NOMO-1 treated with DMSO at 0.1 percent for 48 hours (cell line): Measurements from ENCODE around the gene HIP1.
"Not testable (repeated sequence)": the region's sequence is repeated elsewhere in the genome, so short reads cannot be mapped to it uniquely, and the experiment has no call there.

Experiments
- DNase-seq: peaks from one replicate; lab custom pipeline; 2025; ENCODE audit not compliant: unreplicated experiment; lab: John Stamatoyannopoulos, UW

The HIP1 gene

DNA sequence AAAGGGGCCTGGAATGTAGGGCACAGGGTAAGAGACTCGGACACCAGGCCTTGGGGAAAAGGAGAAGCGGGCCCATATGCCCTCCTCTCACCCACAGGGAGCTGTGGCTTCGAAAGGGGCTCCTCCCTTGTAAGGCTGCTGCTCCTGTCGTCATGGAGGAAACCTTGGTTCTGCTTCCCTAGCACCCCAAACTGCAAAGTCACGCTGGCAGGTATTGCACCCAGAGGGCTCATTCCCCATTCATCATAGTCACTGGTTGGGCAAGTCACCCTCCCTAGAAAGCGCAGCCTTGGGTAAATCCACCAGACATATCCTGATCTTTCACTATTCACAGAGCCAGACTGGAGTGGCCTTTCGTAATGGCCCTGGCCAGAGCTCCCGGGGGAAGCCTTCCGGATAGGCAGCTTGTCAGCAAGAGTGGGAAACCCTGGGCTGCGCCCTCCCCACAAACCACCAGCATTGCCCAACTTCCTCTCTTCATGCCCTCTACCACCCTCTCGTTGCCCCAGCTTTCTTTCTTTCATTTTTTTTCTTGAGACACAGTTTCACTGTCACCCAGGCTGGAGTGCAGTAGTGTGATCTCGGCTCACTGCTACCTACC, 121.0 kb downstream of the HIP1 start:
- peak; percentile 100 for DNase-seq

DNA sequence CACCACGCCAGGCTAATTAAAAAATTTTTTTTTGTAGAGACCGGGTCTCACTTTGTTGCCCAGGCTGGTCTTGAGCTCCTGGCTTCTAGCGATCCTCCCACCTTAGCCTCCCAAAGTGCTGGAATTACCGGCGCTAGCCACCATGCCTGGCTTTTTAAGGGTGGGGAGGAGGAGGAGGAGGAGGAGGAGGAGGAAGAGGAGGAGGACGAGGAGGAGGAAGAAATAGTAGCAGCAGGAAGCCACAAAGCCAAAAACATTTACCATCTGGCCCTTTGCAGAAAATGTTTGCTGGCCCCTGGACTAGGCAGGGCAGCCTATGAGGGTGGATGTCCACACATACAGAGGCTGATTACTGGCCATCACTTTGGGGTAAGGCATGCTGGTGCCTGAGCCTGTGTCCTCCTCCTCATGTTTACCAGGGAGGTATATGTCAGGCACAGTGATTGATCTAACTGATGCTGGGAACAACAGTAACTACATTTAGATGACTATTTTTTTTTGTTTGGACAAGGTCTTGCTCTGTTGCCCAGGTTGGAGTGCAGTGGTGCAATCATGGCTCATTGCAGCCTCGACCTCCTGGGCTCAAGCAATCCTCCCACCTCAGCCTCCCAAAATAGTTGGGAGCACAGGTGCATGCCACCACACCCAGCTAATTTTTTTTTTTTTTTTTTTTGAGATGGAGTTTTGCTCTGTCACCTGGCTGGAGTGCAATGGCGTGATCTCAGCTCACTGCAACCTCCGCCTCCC, 122.1 kb downstream of the HIP1 start:
- DNase-seq: no peak

DNA sequence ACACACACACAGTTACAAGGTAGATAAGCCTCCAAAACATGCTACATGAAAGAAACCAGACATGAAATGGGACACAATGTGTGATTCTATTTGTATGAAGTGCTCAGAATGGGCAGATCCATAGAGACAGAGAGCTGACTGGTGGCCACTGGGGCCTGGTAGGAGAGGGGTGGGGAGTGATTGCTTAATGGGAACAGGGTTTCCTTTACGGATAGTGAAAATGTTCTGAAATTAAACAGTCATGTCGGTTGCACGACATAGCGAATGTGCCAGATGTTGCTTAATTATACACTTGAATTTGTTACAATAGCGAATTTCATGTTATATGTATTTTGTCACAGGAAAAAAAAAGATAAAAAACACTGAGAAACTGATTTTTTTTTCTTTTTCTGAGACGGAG, 124.3 kb downstream of the HIP1 start:
- DNase-seq: peak; percentile 94

DNA sequence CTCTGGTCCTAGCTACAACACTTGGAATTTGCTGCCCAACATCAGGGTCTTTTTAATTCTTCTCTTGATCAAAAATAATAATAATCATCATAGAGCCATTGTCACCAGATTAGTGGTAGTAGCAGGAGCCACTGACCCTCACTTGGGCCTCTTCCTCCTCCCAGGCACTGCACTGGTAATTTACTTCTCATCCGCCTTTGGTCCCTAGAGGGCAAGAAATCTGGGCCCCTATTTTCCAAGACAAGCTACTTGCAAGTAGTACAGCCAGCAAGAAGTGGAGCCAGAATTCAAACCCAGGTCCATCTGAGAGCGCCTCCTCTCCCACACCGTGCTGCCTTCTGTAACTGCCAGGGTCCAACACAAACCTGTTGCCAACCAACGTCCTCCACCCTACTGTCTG, 125.4 kb downstream of the HIP1 start:
- peak; percentile 46 for DNase-seq

DNA sequence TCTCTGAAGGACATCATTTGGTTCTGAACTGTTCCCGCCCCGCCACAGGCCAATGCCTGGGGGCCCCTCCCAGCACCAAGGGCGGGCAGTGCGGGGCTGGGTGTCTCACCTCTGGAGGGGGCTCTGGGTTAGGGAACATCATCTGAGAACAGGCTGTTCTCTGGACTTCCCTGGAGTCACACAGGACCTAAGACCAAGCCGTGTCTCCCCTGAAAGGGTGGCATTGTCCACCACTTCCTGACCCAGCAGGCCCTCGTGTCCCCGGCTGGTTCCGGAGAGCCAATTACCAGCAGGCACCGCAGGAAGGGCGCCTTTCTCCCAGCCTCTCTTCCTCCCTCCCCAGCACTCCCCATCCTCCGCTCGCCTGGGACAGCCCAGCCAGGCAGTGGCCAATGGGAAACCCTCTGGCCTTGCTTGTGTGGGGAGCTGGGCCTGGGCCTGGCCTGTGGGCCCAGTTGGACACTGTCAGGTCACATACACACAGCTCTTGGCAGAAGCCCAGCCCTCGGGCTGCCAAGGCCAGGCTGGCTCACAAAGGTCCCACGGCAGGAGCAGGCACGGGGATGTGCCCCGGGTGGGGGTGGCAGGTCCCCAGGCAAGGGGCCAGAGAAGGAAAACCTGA, 127.1 kb downstream of the HIP1 start:
- DNase-seq: no peak

DNA sequence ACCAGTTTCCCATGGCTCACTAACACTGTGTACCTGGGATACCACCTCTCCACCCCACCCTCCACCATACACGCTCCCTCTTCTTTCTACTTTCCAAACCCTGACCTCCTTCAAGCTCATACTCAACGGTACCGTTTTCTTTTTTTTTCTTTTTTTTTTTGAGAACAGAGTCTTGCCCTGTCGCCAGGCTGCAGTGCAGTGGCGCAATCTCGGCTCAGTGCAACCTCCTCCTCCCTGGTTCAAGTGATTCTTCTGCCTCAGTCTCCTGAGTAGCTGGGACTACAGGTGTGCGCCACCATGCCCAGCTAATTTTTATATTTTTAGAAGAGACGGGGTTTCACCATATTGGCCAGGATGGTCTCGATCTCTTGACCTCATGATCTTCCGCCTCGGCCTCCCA, 129.3 kb downstream of the HIP1 start:
- DNase-seq: peak; percentile 47

DNA sequence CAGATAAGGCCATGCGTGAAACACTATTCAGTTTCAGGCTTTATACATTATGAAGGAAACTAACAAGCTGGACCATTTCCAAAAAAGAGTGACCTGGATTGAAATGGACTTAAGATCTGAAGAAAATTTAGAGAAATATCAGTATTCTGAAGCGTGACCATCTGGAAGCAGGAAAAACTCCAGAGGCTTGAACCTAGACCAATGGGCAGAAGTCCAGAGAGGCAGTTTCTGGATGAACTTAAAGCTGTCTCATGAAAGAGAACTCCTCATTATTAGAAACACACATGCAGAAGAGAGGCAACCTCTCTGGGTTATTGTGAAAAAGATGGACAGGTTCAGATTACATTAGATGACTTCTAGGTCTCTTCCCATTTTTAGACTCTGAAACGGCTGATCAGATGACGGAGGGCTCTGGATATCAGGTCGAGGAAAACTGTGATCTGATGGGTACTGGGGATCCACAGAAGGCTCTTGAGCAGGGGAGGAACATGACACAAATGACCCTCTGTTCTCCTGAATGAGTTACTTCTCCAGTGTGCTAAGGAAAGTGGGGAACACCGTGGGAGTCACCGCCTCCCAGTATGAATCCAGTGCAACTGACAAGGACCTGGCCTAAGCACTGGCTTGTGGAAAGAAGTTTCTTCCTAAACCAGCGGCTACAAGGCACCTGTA, 130.2 kb downstream of the HIP1 start:
- no peak for DNase-seq

DNA sequence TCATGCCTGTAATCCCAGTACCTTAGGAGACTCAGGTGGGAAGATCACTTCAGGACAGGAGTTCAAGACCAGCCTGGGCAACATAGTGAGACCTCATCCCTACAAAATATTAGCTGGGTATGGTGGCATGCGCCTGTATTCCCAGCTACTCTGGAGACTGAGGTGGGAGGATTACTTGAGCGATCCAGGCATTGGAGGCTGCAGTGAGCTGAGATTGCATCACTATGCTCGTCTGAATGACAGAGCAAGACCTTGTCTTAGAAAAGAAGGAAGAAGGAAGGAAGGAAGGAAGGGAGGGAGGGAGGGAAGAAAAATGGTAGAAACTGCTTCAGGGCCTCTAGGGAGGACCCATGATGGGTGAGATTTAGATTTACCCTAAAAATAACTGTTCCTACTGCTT, 134.3 kb downstream of the HIP1 start:
- DNase-seq: peak; percentile 56

DNA sequence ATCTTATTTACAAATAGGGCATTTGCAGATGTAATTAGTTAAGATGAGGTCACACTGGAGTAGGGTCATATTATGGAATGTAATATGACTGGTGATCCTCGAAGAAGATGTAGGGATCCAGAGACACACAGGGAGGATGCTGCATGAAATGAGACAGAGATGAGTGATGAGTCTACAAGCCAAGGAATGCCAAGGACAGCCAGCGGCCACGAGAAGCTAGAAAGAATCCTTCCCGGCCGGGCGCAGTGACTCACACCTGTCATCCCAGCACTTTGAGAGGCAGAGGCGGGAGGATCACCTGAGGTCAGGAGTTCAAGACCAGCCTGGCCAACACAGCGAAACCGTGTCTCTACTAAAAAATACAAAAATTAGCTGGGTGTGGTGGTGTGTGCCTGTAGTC, 135.9 kb downstream of the HIP1 start:
- DNase-seq: not testable (repeated sequence)

DNA sequence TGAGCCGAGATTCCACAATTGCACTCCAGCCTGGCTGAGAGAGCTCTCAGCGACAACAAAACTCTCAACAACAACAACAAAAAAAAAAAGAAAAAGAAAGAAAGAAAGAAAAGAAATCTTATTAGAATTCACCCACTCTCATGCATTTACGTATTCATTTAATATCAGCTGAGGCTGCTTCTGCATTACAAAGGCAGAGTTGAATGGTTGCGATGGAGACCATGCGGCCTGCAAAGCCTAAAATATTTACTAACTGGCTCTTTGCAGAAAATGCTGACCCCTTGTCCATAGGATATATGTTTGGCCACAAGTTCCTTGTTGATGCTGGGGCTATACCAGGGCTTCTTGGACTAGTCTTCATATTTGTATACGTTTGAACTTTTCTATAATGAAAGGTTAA, 137.2 kb downstream of the HIP1 start:
- no peak for DNase-seq

DNA sequence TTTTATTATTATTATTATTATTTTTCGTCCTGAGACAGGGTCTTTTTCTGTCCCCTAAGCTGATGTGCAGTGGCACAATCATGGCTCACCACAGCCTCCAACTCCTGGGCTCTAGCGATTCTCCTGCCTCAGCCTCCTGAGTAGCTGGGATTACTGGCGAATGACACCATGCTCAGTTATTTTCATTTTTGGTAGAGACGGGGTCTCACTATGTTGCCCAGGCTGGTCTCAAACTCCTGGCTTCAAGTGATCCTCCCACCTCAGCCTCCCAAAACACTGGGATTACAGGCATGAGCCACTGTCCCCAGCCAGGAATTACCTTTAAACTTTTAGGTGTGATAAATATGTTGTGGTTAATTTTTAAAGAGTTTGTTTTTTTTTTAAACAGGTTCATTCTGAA, 138.0 kb downstream of the HIP1 start:
- not testable (repeated sequence) for DNase-seq

DNA sequence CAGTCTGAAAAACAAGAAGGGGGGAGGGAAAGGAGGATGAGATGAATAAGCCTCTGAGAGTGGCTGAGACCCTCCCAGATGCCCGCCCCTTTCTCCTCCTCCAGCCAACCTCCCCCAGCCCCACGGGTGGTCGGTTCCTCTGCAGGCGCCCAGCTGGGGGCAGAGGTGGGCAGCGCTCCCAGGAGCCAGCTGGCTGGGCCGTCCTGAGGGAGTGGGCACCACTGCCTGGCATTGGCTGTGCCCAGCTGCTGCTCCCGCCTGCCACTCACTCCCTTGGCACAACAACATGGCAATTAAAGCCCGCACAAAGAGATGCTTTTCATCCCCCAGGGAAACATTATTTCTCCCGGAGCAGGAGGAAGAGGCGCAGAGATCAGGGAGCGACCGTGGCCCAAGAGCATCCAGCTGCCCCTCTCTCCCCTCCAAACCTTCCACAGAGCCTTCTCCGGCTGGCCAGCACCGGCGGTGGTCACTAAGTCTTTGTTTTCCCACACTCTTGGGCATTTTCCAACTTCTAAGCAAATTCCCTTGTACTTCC, 139.4 kb downstream of the HIP1 start:
- no peak for DNase-seq

DNA sequence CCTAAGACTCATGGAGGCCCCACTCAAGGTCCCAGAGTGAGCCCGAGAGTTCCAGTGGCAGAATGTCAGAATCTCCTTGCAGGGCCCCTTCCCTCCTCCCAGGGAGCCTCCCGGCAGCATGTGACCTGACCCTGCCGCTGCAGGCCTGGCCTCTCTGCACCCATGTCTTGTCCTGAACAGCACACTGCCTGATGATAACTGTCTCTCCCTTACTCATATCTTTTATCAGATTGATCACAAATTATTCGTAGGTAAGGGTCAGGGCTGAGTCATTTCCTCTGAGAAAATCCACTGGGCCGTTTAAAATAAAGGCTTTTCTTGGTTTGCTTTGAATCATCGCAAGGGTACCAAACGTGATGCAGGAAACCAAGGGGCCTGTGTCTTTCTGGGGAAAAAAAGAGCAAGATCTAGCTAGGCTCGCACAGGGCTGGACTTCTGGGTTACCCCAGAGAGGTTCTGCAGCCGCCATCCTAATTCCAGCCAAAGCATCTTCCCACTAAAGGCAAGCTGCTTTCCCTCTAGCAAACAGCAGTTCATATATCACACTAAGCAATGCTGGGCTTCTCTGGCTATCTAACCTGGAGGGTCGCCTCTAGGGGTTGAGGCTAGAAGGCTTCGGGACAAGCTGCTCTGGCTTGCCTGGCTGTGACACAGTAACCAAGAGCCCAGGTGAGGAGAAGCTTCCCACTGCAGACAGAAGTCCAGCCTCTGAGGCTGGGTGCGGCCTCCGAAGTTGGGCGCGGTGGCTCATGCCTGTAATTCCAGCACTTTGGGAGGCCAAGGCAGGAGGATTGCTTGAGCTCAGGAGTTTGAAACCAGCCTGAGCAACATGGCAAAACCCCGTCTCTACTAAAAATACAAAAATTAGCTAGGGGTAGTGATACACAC, 141.8 kb downstream of the HIP1 start:
- DNase-seq: no peak

DNA sequence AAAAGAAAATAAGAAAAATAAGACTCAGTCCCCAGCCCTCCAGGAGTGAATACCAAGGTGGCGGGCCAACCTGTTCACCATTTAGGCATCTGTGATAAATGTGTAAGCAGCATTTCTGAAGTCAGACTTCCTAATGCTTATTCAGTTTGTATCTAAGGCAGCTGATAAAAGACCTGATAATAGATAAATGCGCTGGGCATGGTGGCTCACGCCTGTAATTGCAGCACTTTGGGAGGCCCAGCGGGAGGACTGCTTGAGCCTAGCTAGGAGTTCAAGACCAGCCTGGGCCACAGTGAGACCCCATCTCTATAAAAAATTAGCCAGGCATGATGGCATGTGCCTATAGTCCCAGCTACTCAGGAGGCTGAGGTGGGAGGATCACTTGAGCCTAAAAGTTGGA, 143.0 kb downstream of the HIP1 start:
- DNase-seq: no peak

DNA sequence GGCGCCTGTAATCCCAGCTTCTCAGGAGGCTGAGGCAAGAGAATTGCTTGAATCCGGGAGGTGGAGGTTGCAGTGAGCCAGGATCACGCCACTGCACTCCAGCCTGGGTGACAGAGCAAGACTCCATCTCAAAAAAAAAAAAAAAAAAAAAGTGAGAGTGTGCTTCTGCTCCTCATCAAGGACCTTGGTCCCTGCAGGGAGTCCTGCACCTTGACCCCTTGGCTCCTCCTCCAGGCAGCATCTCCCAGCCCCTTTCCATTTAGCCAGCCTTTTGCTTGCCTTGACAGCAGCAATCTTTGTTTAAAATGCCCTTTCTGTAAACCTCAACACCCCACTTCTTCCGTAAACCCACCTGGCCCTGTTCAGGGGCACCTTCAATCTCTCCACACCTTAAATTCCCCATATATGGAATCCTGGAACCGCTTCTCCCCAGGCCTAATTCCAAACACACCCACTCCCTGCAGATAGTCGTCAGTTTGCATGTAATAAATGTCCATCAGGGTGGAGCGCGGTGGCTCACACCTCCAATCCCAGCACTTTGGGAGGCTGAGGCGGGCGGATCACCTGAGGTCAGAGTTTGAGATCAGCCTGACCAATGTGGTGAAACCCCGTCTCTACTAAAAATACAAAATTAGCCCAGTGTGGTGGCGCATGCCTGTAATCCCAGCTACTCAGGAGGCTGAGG, 145.1 kb downstream of the HIP1 start:
- DNase-seq: not testable (repeated sequence)

DNA sequence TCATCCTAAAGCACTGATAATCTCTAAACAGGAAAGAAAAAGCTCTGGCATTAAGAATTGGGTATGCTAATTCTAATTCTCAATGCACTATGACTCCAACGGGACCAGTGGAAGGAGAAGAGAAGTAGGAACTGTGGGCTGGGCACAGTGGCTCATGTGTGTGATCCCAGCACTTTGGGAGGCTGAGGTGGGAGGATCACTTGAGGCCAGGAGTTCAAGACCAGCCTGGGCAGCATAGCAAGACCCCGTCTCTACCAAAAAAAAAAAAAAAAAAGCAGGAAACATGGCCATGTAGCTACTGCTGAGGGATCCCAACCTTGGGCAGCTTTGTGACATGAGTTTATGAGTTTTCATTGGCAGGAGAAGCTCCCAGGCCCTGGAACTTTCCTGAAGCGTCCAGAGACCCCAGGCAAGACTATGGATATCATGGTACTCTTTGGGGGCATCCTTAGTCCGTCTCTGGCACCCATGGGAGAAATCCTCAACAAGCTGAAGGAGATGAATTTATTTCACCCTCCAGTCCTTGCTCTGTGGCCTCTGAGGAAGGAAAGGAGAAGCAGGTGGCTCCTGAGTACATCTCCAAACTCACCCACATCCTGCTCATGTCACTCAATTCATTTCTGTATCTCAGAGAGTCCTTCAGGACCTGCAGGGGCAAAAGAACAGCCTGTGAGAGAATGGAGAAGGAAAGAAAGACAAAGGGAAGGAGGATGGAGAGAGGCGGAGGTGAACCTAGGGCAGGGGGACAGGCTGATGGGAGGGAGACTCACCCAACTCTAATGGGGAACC, 147.1 kb downstream of the HIP1 start:
- no peak for DNase-seq

DNA sequence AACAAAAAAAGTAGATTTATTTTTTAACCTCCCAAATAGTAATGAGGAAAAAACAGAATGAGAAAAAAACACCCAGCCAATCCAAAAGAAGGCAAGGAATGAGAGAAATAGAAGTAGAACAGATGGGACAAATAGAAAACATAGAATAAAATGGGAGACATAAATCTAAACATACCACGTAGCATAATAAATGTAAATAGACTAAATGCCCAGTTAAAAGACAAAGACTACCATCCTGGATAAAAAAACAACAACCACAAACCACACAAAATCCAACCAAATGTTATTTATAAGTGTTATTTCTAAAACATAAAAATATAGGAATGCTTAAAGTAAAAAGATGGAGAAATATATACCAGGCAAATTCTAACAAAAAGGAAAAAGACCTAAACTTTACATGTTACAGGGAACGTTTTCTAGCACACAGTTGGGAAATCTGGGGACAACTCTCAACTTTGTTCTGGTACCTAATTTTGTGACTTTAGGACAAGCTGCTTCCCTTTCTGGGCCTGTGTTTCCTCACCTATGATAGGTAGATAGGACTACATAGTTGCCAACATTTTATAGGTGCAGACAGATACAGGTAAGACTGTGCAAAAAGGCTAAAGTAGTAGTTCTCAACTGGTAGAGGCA, 148.3 kb downstream of the HIP1 start:
- DNase-seq: no peak

DNA sequence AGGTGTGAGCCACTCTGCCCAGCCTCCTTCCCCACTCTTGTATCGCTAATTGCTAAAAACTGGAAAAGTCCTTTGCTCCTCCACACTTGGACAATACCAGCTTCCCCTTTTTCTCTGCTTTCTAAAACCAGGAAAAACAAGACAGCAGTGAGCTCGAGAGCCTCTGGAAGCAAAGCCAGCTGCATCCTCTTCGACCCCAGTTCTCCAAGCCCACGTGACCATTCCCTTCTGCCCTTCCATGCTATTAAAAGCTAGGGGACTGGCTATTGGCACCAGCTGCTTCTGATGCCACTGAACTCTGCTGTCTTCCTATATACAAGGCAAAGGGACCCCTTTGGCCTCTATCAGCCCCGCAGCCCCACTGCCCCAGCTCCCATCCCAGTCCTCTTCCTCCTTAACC, 154.4 kb downstream of the HIP1 start:
- DNase-seq: no peak

DNA sequence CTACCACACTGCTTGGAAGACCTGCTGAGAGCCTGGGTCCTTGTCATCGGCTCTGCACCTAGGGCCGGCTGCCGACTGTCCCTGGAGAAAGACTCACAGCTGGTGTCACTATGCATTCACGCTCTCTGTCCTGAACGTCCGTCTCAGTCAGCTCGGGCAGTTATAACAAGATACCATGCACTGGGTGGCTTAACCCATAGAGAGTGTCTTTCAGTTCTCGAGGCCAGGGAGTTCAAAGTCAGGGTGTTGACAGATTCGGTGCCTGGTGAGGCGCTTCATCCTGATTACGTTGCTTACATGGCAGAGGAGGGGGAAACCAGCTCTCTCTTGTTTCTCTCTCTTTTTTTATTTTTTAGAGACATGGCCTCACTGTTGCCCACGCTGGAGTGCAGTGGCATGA, 155.5 kb downstream of the HIP1 start:
- no peak for DNase-seq
